Thyroid gland (tissue), 4 donors: ENCODE measurements around the gene SCGB3A1. TPM values are rescaled to one million over a fixed set of nuclear protein-coding genes. Genes with fewer than 3 reads are reported as not detected.
A peak's percentile ranks its signal among the peaks of the same experiment; 100 is the strongest.

Source experiments
- DNase-seq, 2 donors: peaks; one replicate each; pipeline ENCODE4 v3.0.0-alpha.2; 2019
- H3K27ac ChIP-seq, 3 donors: fragments of 200-600 bp; sonication (generic); 1 replicate in 2 of 3; 2 replicates in 1 of 3; pipeline ENCODE4 v1.5.1; 2016 to 2019; ENCODE audit warnings: mild to moderate bottlenecking in 1 of 3, moderate library complexity in 1 of 3
- H3K27me3 ChIP-seq: fragments of 200-600 bp; sonication (generic); one replicate; pipeline ENCODE4 v1.5.1; 2019
- H3K36me3 ChIP-seq, 2 donors: fragments of 200-600 bp; sonication (generic); one replicate each; pipeline ENCODE4 v1.5.1; 2016 to 2019
- H3K4me1 ChIP-seq, 2 donors: fragments of 200-600 bp; sonication (generic); one replicate each; pipeline ENCODE4 v1.5.1; 2017 to 2019
- H3K4me3 ChIP-seq, 3 donors: fragments of 200-600 bp; sonication (generic); replicated peaks in 1 of 3; 1 replicate in 2 of 3; 2 replicates in 1 of 3; pipeline ENCODE4 v1.5.1; 2016; ENCODE audit warnings: mild to moderate bottlenecking in 1 of 3
- H3K9me3 ChIP-seq: fragments of 200-600 bp; sonication (generic); one replicate; pipeline ENCODE4 v1.5.1; 2017
- POLR2A ChIP-seq, 2 donors: fragments of 450-650 bp; IDR thresholded peaks; one replicate each; pipeline ENCODE4 v1.6.1; 2017; ENCODE audit warnings: antibody characterized with exemption in 2 of 2, mild to moderate bottlenecking in 2 of 2, moderate library complexity in 1 of 2
- WGBS, 2 donors: methylation state at CpG; one replicate each; pipeline ENCODE4 v1.1.5; 2017; 5-methylcytosine and 5-hydroxymethylcytosine counted together
- intact Hi-C: fragments of 100-400 bp; cut with DNase I; formaldehyde crosslinking; loops from one replicate; pipeline ENCODE4 v1.15.1; 2023
- total RNA-seq, 4 donors: library from RNA; depleted of rRNA; stranded (reverse); fragments of >200 nt; gene quantifications; one replicate each; pipeline ENCODE4 v1.2.3, GENCODE V29; 2016
- TF ChIP-seq, protein P1 (sequence below), 6 experiments: fragments of 200-600 bp in 3 of 6; fragments of 450-650 bp in 3 of 6; sonication (generic) in 3 of 6; IDR thresholded peaks; one replicate each; pipeline ENCODE4 v1.5.1; 2016 to 2019; ENCODE audit warnings: antibody characterized with exemption in 6 of 6, mild to moderate bottlenecking in 2 of 6, inconsistent platforms in 1 of 6, moderate library complexity in 1 of 6

SCGB3A1 gene
- total RNA-seq, 4 donors from 2014 or later, result 1.0 to 8.1 (median 3.5) TPM; not detected in 1

DNA sequence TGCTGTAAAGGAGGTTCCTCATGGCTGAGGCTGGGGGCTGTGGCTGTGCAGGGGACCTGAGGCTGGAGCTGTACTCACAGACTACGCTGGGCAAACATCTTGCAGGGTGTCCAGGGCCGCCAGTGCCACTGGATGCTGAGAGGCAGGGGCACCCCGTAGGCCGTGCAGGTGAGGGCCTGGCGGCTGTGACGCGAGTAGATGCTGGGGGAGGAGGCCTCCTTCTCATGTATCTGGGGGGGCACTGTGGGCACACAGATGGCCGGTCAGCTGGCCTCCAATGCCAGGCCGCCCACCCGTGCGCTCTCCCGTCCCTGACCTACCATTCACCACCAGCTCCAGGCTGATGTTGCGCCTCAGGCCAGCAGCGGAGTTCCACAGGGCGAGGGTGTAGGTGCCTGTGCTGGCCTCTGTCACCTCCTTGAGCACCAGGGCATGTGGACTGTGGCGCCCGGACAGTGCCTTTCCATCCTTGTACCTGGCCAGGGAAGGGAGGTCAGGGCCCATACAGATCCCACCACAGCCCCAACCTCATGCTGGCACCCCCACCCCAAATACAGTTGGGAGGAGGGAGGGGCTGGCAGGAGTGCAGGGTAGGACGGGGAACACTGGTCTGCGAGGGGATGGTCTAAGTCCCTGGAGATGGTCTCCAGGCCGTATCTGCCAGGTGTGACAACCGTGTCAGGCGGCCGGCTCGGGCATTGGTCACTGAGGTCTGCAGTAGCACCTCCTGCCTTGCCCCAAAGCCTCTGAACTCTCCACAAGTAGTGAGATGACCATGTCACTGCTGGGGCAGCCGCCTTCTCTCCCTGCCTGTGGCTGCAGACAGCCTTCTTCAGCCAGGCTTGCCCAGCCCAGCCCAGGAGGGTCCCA is 34.7 kb upstream of the SCGB3A1 start:
- TF ChIP-seq, protein P1, sequence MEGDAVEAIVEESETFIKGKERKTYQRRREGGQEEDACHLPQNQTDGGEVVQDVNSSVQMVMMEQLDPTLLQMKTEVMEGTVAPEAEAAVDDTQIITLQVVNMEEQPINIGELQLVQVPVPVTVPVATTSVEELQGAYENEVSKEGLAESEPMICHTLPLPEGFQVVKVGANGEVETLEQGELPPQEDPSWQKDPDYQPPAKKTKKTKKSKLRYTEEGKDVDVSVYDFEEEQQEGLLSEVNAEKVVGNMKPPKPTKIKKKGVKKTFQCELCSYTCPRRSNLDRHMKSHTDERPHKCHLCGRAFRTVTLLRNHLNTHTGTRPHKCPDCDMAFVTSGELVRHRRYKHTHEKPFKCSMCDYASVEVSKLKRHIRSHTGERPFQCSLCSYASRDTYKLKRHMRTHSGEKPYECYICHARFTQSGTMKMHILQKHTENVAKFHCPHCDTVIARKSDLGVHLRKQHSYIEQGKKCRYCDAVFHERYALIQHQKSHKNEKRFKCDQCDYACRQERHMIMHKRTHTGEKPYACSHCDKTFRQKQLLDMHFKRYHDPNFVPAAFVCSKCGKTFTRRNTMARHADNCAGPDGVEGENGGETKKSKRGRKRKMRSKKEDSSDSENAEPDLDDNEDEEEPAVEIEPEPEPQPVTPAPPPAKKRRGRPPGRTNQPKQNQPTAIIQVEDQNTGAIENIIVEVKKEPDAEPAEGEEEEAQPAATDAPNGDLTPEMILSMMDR (IDR thresholded peaks at IDR 0.05), result no peak
- TF ChIP-seq POLR2A (IDR thresholded peaks at IDR 0.05), result no peak
- Histone ChIP-seq H3K36me3 (no peaks in the 10 kb centered on the region), H3K9me3 (no peaks in the 10 kb centered on the region), H3K4me1 (no peaks in the 10 kb centered on the region), H3K27ac (no peak overlapping the region), H3K4me3 (no peak overlapping the region), H3K27me3 (no peaks in the 10 kb centered on the region)
- WGBS, 2 donors, result 72 to 90% methylated on average over 11 to 13 of the region's 25 CpGs
- intact Hi-C loops, result no loop called here
- no peak for DNase-seq

DNA sequence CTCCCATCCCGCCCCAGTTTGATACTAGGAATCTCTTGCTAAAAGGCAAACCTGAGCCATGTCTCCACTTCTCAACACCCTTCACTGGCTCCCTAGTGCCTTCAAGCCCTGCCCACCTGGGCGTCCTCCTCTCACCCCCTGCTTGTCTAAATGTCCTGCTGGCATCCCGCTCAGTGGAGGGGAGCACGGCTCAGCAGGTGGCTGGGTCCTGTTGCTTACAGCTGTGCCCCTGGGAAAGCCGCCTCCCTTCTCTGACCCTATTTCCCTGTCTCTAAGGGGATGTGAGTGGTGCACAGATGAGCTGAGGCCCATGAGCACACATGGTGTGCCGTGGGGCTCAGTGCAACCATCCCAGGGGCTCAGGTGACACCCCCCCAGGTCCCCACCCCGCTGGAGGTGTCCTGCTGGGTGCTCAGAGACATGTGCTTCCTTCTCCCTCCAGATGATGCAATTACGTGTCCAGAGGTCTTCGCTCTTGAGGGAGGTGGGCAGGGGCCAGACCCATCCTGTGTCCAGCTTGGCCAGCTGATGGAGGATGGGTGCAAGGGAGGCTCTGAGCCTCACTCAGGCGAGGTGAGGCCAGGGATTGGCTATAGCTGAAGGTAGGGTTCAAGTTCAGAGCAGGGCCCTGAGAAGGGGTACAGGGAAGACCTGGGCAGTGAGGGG is 34.0 kb upstream of the SCGB3A1 start:
- Histone ChIP-seq H3K4me1 (no peaks in the 10 kb centered on the region), H3K27ac (no peak overlapping the region), H3K9me3 (no peaks in the 10 kb centered on the region), H3K4me3 (no peak overlapping the region), H3K27me3 (no peaks in the 10 kb centered on the region), H3K36me3 (no peaks in the 10 kb centered on the region)
- DNase-seq, result no peak
- WGBS, 2 donors, result 80 to 81% methylated on average over 9 to 10 of the region's 10 CpGs
- intact Hi-C loops, result no loop called here
- TF ChIP-seq, protein P1 (IDR thresholded peaks at IDR 0.05), result no peak
- no peak for TF ChIP-seq POLR2A (IDR thresholded peaks at IDR 0.05)

DNA sequence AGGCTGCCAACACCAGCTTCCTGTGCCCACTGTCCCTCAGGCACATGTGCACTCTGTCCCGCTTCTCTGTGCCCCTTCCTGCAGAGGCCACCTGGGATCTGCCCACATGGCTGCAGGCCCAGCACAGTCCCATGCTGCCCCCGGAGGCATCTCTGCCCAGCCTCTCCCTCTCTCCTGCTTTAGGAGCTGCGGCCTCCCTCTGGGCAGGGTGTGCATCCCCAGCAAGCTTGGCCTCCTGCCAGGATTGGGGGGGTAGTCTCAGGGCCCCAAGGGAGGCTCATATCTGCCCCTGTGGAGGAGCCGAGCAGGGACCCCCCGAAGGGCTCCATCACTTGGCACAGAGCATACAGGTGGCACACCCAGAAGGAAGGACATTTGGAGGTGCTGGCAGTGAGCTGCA is 33.3 kb upstream of the SCGB3A1 start:
- Histone ChIP-seq H3K4me3 (no peak overlapping the region), H3K27me3 (no peaks in the 10 kb centered on the region), H3K9me3 (no peaks in the 10 kb centered on the region), H3K27ac (no peak overlapping the region), H3K36me3 (no peaks in the 10 kb centered on the region), H3K4me1 (no peaks in the 10 kb centered on the region)
- 48% methylated on average over 3 of the region's 5 CpGs; no CpG with 5 or more reads in 1 of the 2 donors for WGBS, 2 donors
- TF ChIP-seq, protein P1 (IDR thresholded peaks at IDR 0.05), result no peak
- TF ChIP-seq POLR2A (IDR thresholded peaks at IDR 0.05), result no peak
- no peak for DNase-seq
- intact Hi-C loops, result no loop called here

DNA sequence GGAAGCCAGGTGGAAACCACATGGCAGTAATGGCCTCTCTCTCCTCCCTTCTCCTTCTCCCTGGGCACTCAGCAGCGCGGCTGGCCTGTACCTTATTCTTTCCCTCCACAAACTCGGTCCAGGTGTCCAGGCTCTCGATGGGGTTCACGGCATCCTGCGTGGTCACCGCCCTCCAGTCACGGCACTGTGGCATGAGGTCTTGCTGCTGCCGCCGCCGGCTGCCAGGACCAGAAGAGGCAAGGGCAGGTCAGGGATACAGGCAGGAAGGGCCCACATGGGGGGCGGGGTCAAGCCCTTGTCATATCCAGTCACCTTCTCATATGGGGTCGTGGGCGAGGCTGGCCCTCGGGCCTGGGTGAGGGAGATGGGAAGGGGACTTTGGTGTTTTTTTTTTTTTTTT is 32.5 kb upstream of the SCGB3A1 start:
- no peak for TF ChIP-seq POLR2A (IDR thresholded peaks at IDR 0.05)
- TF ChIP-seq, protein P1 (IDR thresholded peaks at IDR 0.05), result no peak
- intact Hi-C loops, result no loop called here
- Histone ChIP-seq H3K36me3 (no peaks in the 10 kb centered on the region), H3K27me3 (no peaks in the 10 kb centered on the region), H3K27ac (no peak overlapping the region), H3K9me3 (no peaks in the 10 kb centered on the region), H3K4me3 (no peak overlapping the region), H3K4me1 (peaks cover 0 to under 1% of the 10 kb centered on the region in 2 donors)
- no peak for DNase-seq
- 94 to 95% methylated on average over 15 of the region's 15 CpGs for WGBS, 2 donors

DNA sequence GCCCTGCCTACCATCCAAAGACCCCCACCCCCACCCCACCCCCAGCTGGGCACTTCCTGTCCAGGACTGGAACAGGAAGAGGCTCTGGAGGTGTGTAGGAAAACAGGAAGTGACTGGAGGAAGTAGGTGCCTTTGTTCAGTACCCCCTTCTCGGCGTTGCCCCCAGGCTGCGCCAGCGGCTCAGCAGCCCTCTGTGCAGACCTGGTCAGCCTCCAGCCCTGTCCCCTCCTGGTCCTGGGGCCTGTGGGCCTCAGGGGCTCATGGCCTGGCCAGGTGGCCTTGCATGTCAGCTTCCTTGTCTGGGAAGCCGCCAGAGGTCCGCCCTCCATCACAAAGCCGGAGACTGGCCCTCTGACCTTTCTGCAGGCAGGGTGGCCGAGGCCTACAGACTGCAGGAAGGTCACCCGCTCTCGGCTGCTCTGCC is 32.1 kb upstream of the SCGB3A1 start:
- WGBS, 2 donors, result 82 to 89% methylated on average over 5 to 9 of the region's 10 CpGs
- TF ChIP-seq, protein P1 (IDR thresholded peaks at IDR 0.05), result no peak
- no peak for TF ChIP-seq POLR2A (IDR thresholded peaks at IDR 0.05)
- no peaks in the 10 kb centered on the region for H3K36me3 ChIP-seq
- H3K4me1 ChIP-seq, result peaks cover 0 to 4% of the 10 kb centered on the region in 2 donors
- intact Hi-C loops, result no loop called here
- H3K4me3 ChIP-seq, result no peak overlapping the region
- H3K27me3 ChIP-seq, result no peaks in the 10 kb centered on the region
- no peak overlapping the region for H3K27ac ChIP-seq
- no peaks in the 10 kb centered on the region for H3K9me3 ChIP-seq
- peak; percentile 13 to 30 for DNase-seq
